Measurements from ENCODE around the gene ARHGEF7. TPM values are rescaled to one million over a fixed set of nuclear protein-coding genes. Genes with fewer than 3 reads are reported as not detected.

ARHGEF7 gene
- total RNA-seq, 1 experiment from 2014 or later = 46.2 TPM

DNA sequence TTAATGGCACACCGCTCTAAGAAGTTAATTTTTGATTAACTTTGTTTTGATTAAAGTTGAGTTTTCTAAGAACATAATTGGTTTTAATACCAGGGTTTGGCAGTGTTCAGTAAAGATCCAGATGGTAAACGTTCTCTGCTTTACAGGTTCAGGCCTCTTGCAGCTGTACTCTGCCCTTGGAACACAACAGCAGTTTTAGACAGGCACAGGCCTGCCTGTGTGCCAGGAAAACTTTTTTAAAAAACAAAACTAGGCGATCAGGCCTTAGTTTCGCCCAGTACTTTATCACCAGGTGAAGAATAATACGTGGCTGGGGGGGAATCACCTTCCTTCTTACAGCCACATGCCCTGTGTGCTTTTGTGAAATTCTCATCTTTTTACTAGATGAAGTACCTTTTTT is 167.3 kb downstream of the ARHGEF7 start:
- Histone ChIP-seq H3K27ac (ENCODE audit: low read depth, low read length) (no peak overlapping the region), H3K9ac (ENCODE audit: low read length) (no peak overlapping the region), H3K4me3 (replicated peaks in 1 of 2; ENCODE audit: low read depth in 1 of 2, low read length in 2 of 2) (no peak overlapping the region), H2AFZ (ENCODE audit: low read depth, low read length, poor library complexity, severe bottlenecking) (no peak overlapping the region), H3K79me2 (ENCODE audit: insufficient read depth, low read length) (peaks cover 5% of the 10 kb centered on the region), H4K20me1 (ENCODE audit: insufficient read depth) (no peaks in the 10 kb centered on the region), H3K9me3 (ENCODE audit: control insufficient read depth in 1 of 2, insufficient read depth in 1 of 2, low read depth in 1 of 2, low read length in 2 of 2) (no peaks in the 10 kb centered on the region), H3K27me3 (ENCODE audit: insufficient read depth, low read length) (no peaks in the 10 kb centered on the region), H3K4me2 (ENCODE audit: low read length) (no peak overlapping the region), H3K9me2 (ENCODE audit: insufficient read depth) (no peaks in the 10 kb centered on the region), H3K36me3 (ENCODE audit: control insufficient read depth in 1 of 2, insufficient read depth in 2 of 2, low read length in 2 of 2) (peaks cover 13 to 19% of the 10 kb centered on the region in 2 experiments), H3K4me1 (ENCODE audit: control insufficient read depth in 1 of 2, insufficient read depth in 2 of 2, low read length in 2 of 2) (no peaks in the 10 kb centered on the region)
- ATAC-seq = no peak
- ChIA-PET RAD21 (ENCODE audit: low non-redundant PET in 1 of 2, low total read pairs in 2 of 2, uncharacterized antibody in 2 of 2, unreplicated experiment in 2 of 2) (no interaction called here), POLR2A (no interaction called here), CTCF (no interaction called here)
- TF ChIP-seq ELF1 (IDR thresholded peaks at IDR 0.05; ENCODE audit: borderline replicate concordance, low read depth) (no peak), EZH2 (IDR thresholded peaks at IDR 0.05) (no peak), TCF7L2 (IDR thresholded peaks at IDR 0.05; ENCODE audit: borderline replicate concordance, extremely low read depth, insufficient read depth, insufficient read length) (no peak), SRF (IDR thresholded peaks at IDR 0.05; ENCODE audit: low read depth) (no peak)
- DNase-seq (ENCODE audit: low read depth, low spot score) = no peak
- no TSS peak for BruUV-seq (replicated peaks)
- intact Hi-C loops (cut with micrococcal nuclease) = no loop called here

DNA sequence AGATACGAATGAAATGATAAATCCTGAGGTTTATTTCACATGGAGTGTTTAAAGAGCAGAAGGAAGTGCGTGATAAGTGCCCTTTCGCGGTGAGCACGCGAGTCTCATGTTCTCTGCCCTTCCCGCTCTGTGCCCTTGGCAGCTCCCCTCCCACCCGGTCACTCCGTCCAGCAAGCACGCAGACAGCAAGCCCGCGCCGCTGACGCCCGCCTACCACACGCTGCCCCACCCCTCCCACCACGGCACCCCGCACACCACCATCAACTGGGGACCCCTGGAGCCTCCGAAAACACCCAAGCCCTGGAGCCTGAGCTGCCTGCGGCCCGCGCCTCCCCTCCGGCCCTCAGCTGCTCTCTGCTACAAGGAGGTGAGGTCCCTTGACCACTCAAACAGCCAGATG is 167.9 kb downstream of the ARHGEF7 start:
- intact Hi-C loops (cut with micrococcal nuclease) = no loop called here
- no peak overlapping the region for H3K4me2 ChIP-seq (ENCODE audit: low read length)
- DNase-seq (ENCODE audit: low read depth, low spot score) (no peak), ATAC-seq (no peak)
- ChIA-PET CTCF (no interaction called here), RAD21 (ENCODE audit: low non-redundant PET in 1 of 2, low total read pairs in 2 of 2, uncharacterized antibody in 2 of 2, unreplicated experiment in 2 of 2) (no interaction called here), POLR2A (no interaction called here)
- BruUV-seq (replicated peaks) = no TSS peak
- H3K9me3 ChIP-seq (ENCODE audit: control insufficient read depth in 1 of 2, insufficient read depth in 1 of 2, low read depth in 1 of 2, low read length in 2 of 2) = no peaks in the 10 kb centered on the region
- no peak overlapping the region for H2AFZ ChIP-seq (ENCODE audit: low read depth, low read length, poor library complexity, severe bottlenecking)
- no peaks in the 10 kb centered on the region for H3K9me2 ChIP-seq (ENCODE audit: insufficient read depth)
- H3K4me3 ChIP-seq (replicated peaks in 1 of 2; ENCODE audit: low read depth in 1 of 2, low read length in 2 of 2) = no peak overlapping the region
- no peak overlapping the region for H3K27ac ChIP-seq (ENCODE audit: low read depth, low read length)
- H3K9ac ChIP-seq (ENCODE audit: low read length) = no peak overlapping the region
- H3K27me3 ChIP-seq (ENCODE audit: insufficient read depth, low read length) = no peaks in the 10 kb centered on the region
- H3K36me3 ChIP-seq (ENCODE audit: control insufficient read depth in 1 of 2, insufficient read depth in 2 of 2, low read length in 2 of 2) = peaks cover 13 to 19% of the 10 kb centered on the region in 2 experiments
- no peaks in the 10 kb centered on the region for H3K4me1 ChIP-seq (ENCODE audit: control insufficient read depth in 1 of 2, insufficient read depth in 2 of 2, low read length in 2 of 2)
- TF ChIP-seq YY1 (IDR thresholded peaks at IDR 0.05; ENCODE audit: extremely low read depth, insufficient replicate concordance, low read depth, low read length) (no peak), SIN3A (IDR thresholded peaks at IDR 0.05; ENCODE audit: low read depth) (no peak), EZH2 (IDR thresholded peaks at IDR 0.05) (no peak), POLR2A (IDR thresholded peaks at IDR 0.05; ENCODE audit: borderline replicate concordance, extremely low read depth, insufficient read depth, insufficient read length) (no peak), ZNF274 (IDR thresholded peaks at IDR 0.05; ENCODE audit: low read depth, low read length) (no peak), EGR1 (IDR thresholded peaks at IDR 0.05; ENCODE audit: low read depth) (no peak), EZH2phosphoT487 (IDR thresholded peaks at IDR 0.05; ENCODE audit: borderline replicate concordance) (no peak), RAD21 (IDR thresholded peaks at IDR 0.05; ENCODE audit: low read depth) (no peak), TCF7L2 (IDR thresholded peaks at IDR 0.05; ENCODE audit: borderline replicate concordance, extremely low read depth, insufficient read depth, insufficient read length) (no peak), FOSL1 (IDR thresholded peaks at IDR 0.05; ENCODE audit: low read depth) (no peak)
- H3K79me2 ChIP-seq (ENCODE audit: insufficient read depth, low read length) = peaks cover 5% of the 10 kb centered on the region
- no peaks in the 10 kb centered on the region for H4K20me1 ChIP-seq (ENCODE audit: insufficient read depth)
